ENCODE results near the gene ITPR1. TPM values are rescaled to one million over a fixed set of nuclear protein-coding genes. Genes with fewer than 3 reads are reported as not detected.

The ITPR1 gene
- total and polyA plus RNA-seq, 4 donors = 3.7 to 39.4 (median 8.2) TPM

DNA sequence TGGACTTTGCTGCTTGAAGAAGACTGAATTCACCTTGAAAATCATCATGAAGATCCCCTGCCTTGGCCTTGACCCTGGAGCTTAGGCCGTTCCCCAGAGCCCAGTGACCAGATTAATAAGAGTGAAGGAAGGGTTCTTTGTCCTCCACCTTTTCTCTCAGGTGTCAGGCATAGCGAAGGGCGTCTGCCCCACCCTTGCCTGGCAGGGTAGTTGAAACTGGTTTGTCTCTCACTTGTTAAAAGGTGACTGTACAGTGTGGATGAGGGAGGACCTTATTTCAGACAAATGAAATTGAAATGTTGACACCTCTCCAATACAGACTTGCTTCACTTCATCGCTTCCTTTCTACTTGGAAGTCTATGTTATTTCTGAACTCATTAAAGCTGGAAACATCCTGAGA is 262.4 kb downstream of the ITPR1 start (continued):
- TF ChIP-seq, protein P1, sequence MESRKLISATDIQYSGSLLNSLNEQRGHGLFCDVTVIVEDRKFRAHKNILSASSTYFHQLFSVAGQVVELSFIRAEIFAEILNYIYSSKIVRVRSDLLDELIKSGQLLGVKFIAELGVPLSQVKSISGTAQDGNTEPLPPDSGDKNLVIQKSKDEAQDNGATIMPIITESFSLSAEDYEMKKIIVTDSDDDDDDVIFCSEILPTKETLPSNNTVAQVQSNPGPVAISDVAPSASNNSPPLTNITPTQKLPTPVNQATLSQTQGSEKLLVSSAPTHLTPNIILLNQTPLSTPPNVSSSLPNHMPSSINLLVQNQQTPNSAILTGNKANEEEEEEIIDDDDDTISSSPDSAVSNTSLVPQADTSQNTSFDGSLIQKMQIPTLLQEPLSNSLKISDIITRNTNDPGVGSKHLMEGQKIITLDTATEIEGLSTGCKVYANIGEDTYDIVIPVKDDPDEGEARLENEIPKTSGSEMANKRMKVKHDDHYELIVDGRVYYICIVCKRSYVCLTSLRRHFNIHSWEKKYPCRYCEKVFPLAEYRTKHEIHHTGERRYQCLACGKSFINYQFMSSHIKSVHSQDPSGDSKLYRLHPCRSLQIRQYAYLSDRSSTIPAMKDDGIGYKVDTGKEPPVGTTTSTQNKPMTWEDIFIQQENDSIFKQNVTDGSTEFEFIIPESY (IDR thresholded peaks at IDR 0.05) = no peak

DNA sequence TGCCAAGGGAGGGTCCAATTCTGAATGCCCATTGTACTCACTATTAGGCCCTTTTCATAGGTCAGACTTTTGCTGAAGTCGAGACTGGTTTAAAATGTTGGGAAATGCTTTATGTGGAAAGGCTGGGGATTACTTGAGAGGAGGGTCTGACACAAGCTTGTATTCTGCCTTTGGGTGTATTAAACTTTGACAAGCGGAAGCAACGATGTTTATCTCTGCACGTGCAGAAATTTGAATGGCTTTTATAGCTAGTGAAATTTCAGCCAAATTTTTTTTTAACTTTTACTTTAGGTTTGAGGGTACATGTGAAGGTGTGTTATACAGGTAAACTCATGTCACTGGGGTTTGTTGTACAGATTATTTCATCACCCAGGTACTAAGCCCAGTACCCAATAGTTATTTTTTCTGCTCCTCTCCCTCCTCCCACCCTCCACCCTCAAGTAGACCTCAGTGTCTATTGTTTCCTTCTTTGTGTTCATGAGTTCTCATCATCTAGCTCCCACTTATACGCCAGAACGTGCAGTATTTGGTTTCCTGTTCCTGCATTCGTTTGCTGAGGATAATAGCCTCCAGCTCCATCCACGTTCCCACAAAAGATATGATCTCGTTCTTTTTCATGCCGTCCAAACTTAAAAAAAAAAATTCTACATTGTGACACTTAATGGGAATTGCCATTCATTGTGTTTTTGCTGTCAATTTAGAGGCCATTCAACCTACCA is 263.1 kb downstream of the ITPR1 start:
- Histone ChIP-seq H3K9ac (ENCODE audit: low read depth in 1 of 2, low read length in 2 of 2) (no peak overlapping the region), H3K27me3 (ENCODE audit: control insufficient read depth in 4 of 4, insufficient read depth in 4 of 4, low read length in 3 of 4) (no peaks in the 10 kb centered on the region), H3K4me3 (ENCODE audit: low read depth in 1 of 3, low read length in 3 of 3) (no peak overlapping the region), H3K4me1 (ENCODE audit: control insufficient read depth in 4 of 4, insufficient read depth in 4 of 4, low read length in 3 of 4) (peaks cover 6 to 12% (median 7%) of the 10 kb centered on the region in 4 donors), H3K36me3 (ENCODE audit: control insufficient read depth in 4 of 4, insufficient read depth in 3 of 4, low read depth in 1 of 4, low read length in 3 of 4) (no peaks in the 10 kb centered on the region), H3K27ac (ENCODE audit: low read depth in 1 of 2, low read length in 2 of 2) (no peak overlapping the region), H3K9me3 (ENCODE audit: control insufficient read depth in 4 of 4, low read length in 3 of 4) (no peaks in the 10 kb centered on the region)
- 90% methylated on average over 10 of the region's 10 CpGs for WGBS
- TF ChIP-seq JUND (IDR thresholded peaks at IDR 0.05) (no peak), RAD21 (IDR thresholded peaks at IDR 0.05) (no peak), SP1 (IDR thresholded peaks at IDR 0.05) (no peak), EGR1 (IDR thresholded peaks at IDR 0.05; ENCODE audit: low read depth in 2 of 2) (no peak), YY1 (IDR thresholded peaks at IDR 0.05) (no peak), FOXA2 (IDR thresholded peaks at IDR 0.05) (no peak), RXRA (IDR thresholded peaks at IDR 0.05) (no peak), GABPA (IDR thresholded peaks at IDR 0.05 in 1 of 2, conservative IDR thresholded peaks at IDR 0.05 in 1 of 2) (no peak), HNF4G (IDR thresholded peaks at IDR 0.05) (no peak)
- TF ChIP-seq, protein P2, sequence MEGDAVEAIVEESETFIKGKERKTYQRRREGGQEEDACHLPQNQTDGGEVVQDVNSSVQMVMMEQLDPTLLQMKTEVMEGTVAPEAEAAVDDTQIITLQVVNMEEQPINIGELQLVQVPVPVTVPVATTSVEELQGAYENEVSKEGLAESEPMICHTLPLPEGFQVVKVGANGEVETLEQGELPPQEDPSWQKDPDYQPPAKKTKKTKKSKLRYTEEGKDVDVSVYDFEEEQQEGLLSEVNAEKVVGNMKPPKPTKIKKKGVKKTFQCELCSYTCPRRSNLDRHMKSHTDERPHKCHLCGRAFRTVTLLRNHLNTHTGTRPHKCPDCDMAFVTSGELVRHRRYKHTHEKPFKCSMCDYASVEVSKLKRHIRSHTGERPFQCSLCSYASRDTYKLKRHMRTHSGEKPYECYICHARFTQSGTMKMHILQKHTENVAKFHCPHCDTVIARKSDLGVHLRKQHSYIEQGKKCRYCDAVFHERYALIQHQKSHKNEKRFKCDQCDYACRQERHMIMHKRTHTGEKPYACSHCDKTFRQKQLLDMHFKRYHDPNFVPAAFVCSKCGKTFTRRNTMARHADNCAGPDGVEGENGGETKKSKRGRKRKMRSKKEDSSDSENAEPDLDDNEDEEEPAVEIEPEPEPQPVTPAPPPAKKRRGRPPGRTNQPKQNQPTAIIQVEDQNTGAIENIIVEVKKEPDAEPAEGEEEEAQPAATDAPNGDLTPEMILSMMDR (IDR thresholded peaks at IDR 0.05; ENCODE audit: low read depth, low read length, missing input control) = no peak
- TF ChIP-seq, protein P3, sequence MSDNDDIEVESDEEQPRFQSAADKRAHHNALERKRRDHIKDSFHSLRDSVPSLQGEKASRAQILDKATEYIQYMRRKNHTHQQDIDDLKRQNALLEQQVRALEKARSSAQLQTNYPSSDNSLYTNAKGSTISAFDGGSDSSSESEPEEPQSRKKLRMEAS (IDR thresholded peaks at IDR 0.05) = no peak
- TF ChIP-seq, protein P1 (IDR thresholded peaks at IDR 0.05) = no peak
- TF ChIP-seq, protein P4, sequence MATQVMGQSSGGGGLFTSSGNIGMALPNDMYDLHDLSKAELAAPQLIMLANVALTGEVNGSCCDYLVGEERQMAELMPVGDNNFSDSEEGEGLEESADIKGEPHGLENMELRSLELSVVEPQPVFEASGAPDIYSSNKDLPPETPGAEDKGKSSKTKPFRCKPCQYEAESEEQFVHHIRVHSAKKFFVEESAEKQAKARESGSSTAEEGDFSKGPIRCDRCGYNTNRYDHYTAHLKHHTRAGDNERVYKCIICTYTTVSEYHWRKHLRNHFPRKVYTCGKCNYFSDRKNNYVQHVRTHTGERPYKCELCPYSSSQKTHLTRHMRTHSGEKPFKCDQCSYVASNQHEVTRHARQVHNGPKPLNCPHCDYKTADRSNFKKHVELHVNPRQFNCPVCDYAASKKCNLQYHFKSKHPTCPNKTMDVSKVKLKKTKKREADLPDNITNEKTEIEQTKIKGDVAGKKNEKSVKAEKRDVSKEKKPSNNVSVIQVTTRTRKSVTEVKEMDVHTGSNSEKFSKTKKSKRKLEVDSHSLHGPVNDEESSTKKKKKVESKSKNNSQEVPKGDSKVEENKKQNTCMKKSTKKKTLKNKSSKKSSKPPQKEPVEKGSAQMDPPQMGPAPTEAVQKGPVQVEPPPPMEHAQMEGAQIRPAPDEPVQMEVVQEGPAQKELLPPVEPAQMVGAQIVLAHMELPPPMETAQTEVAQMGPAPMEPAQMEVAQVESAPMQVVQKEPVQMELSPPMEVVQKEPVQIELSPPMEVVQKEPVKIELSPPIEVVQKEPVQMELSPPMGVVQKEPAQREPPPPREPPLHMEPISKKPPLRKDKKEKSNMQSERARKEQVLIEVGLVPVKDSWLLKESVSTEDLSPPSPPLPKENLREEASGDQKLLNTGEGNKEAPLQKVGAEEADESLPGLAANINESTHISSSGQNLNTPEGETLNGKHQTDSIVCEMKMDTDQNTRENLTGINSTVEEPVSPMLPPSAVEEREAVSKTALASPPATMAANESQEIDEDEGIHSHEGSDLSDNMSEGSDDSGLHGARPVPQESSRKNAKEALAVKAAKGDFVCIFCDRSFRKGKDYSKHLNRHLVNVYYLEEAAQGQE (IDR thresholded peaks at IDR 0.05) = no peak
- no peak for DNase-seq (ENCODE audit: low spot score)
